PC-3 (cell line): ENCODE results near the gene SSNA1.

ENCODE experiments used
- EZH2 ChIP-seq: fragments of 300-600 bp; sonication (generic); IDR thresholded peaks from one replicate; pipeline ENCODE4 v1.6.1; 2017; ENCODE audit warnings: antibody characterized with exemption, mild to moderate bottlenecking, low read length; ENCODE audit not compliant: unreplicated experiment
- TF ChIP-seq, protein P1 (sequence below): fragments of 300-600 bp; sonication (generic); conservative IDR thresholded peaks from 2 replicates; pipeline ENCODE4 v1.5.1; 2017; ENCODE audit warnings: antibody characterized with exemption, low read depth, mild to moderate bottlenecking, low read length

DNA sequence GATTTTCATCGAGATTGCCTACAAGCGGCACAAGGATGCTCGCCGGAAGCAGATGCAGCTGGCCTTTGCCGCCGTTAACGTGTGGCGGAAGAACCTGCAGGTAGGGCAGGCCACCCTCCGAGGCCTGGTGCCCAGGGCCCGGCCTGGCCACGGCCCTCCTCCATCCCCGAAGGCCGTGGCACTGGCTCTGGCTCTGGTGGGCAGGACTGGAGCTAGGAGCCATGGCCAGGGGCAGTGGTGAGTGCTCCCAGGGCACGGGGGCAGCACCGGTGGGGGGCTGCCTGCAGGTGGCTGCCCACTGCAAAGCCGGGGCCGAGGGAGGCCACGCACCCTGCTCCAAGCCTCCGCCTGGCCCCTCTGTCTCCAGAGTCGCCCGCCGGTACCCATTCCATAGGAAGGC is 24.7 kb upstream of the SSNA1 start:
- TF ChIP-seq, protein P1, sequence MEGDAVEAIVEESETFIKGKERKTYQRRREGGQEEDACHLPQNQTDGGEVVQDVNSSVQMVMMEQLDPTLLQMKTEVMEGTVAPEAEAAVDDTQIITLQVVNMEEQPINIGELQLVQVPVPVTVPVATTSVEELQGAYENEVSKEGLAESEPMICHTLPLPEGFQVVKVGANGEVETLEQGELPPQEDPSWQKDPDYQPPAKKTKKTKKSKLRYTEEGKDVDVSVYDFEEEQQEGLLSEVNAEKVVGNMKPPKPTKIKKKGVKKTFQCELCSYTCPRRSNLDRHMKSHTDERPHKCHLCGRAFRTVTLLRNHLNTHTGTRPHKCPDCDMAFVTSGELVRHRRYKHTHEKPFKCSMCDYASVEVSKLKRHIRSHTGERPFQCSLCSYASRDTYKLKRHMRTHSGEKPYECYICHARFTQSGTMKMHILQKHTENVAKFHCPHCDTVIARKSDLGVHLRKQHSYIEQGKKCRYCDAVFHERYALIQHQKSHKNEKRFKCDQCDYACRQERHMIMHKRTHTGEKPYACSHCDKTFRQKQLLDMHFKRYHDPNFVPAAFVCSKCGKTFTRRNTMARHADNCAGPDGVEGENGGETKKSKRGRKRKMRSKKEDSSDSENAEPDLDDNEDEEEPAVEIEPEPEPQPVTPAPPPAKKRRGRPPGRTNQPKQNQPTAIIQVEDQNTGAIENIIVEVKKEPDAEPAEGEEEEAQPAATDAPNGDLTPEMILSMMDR, result no peak
- no peak for TF ChIP-seq EZH2
